ENCODE measurements around the gene SAFB2. TPM values are rescaled to one million over a fixed set of nuclear protein-coding genes. Genes with fewer than 3 reads are reported as not detected.

The SAFB2 gene
- total RNA-seq, 6 experiments from 2014 or later, result 30.4 to 41.8 (median 37.3) TPM

GRCh38 chr19:5621945-5622464 lies 571 bp downstream of the SAFB2 start:
- Mint-ChIP-seq H3K4me3 (peak overlapping the region; percentile 100), H3K27ac (peak overlapping the region; percentile 100), H3K4me1 (ENCODE audit: low read depth) (peaks cover 48% of the 10 kb centered on the region), H3K27me3 (ENCODE audit: insufficient read depth) (peaks cover 3% of the 10 kb centered on the region), H3K9me3 (peaks cover 3% of the 10 kb centered on the region; the same call in 1 of the 2 replicates), H3K36me3 (ENCODE audit: low read depth) (peaks cover 60% of the 10 kb centered on the region)
- no peak for DNase-seq
- no peak for TF ChIP-seq CTCF (IDR thresholded peaks at IDR 0.05)

GRCh38 chr19:5621311-5621944 lies 1.1 kb downstream of the SAFB2 start:
- H3K27ac Mint-ChIP-seq, result peak overlapping the region; percentile 82
- peaks cover 3% of the 10 kb centered on the region for H3K27me3 Mint-ChIP-seq (ENCODE audit: insufficient read depth)
- peak overlapping the region; percentile 100 for H3K4me3 Mint-ChIP-seq
- peaks cover 57% of the 10 kb centered on the region for H3K36me3 Mint-ChIP-seq (ENCODE audit: low read depth)
- peaks cover 45% of the 10 kb centered on the region for H3K4me1 Mint-ChIP-seq (ENCODE audit: low read depth)
- no peak for DNase-seq
- no peak for TF ChIP-seq CTCF (IDR thresholded peaks at IDR 0.05)
- peaks cover 3% of the 10 kb centered on the region; the same call in 1 of the 2 replicates for H3K9me3 Mint-ChIP-seq

- peak overlapping the region; percentile 100; the same call in 1 of the 2 replicates for H3K4me3 Mint-ChIP-seq
Observed at GRCh38 chr19:5619946-5620345, 2.6 kb downstream of the SAFB2 start.

GRCh38 chr19:5618591-5618990 lies 4.0 kb downstream of the SAFB2 start:
- Mint-ChIP-seq H3K27me3 (ENCODE audit: insufficient read depth) (peaks cover 3% of the 10 kb centered on the region), H3K4me1 (ENCODE audit: low read depth) (peaks cover 45% of the 10 kb centered on the region), H3K36me3 (ENCODE audit: low read depth) (peaks cover 55% of the 10 kb centered on the region), H3K27ac (no peak overlapping the region), H3K9me3 (peaks cover 3% of the 10 kb centered on the region; the same call in 1 of the 2 replicates), H3K4me3 (no peak overlapping the region)
- TF ChIP-seq CTCF (IDR thresholded peaks at IDR 0.05), result no peak
- no peak for DNase-seq

More at GRCh38 chr19:5619946-5620345, 2.6 kb downstream of the SAFB2 start:
- Mint-ChIP-seq H3K27ac (no peak overlapping the region), H3K36me3 (ENCODE audit: low read depth) (peaks cover 55% of the 10 kb centered on the region), H3K4me1 (ENCODE audit: low read depth) (peaks cover 45% of the 10 kb centered on the region), H3K27me3 (ENCODE audit: insufficient read depth) (peaks cover 3% of the 10 kb centered on the region), H3K9me3 (peaks cover 3% of the 10 kb centered on the region; the same call in 1 of the 2 replicates)
- no peak for DNase-seq
- TF ChIP-seq CTCF (IDR thresholded peaks at IDR 0.05), result no peak

GRCh38 chr19:5617080-5617479 lies 5.5 kb downstream of the SAFB2 start:
- Mint-ChIP-seq H3K9me3 (no peaks in the 10 kb centered on the region), H3K27ac (no peak overlapping the region), H3K27me3 (ENCODE audit: insufficient read depth) (no peaks in the 10 kb centered on the region; the same call in 1 of the 2 replicates), H3K36me3 (ENCODE audit: low read depth) (peaks cover 61% of the 10 kb centered on the region), H3K4me1 (ENCODE audit: low read depth) (peaks cover 45% of the 10 kb centered on the region), H3K4me3 (no peak overlapping the region)
- DNase-seq, result no peak
- no peak for TF ChIP-seq CTCF (IDR thresholded peaks at IDR 0.05)
